Nephron progenitor cell (in vitro differentiated cells): Measurements from ENCODE around the gene PRKACG.
"Not testable (repeated sequence)": the region's sequence is repeated elsewhere in the genome, so short reads cannot be mapped to it uniquely, and the experiment has no call there.

Experiments used
- DNase-seq: peaks from one replicate; pipeline ENCODE4 v3.0.0; 2021
- H3K27ac Mint-ChIP-seq: 2 replicates; pipeline ENCODE4 v1.8.0; 2021; ENCODE audit warnings: mild to moderate bottlenecking, moderate library complexity, mixed read lengths
- H3K27me3 Mint-ChIP-seq: 2 replicates; pipeline ENCODE4 v1.8.0; 2021; ENCODE audit warnings: mild to moderate bottlenecking, low read depth, mixed read lengths; ENCODE audit not compliant: poor library complexity
- H3K36me3 Mint-ChIP-seq: 2 replicates; pipeline ENCODE4 v1.8.0; 2021; ENCODE audit warnings: low read depth, mixed read lengths
- H3K4me1 Mint-ChIP-seq: 2 replicates; pipeline ENCODE4 v1.8.0; 2021; ENCODE audit warnings: mixed read lengths
- H3K4me3 Mint-ChIP-seq: 2 replicates; pipeline ENCODE4 v1.8.0; 2021; ENCODE audit warnings: mild to moderate bottlenecking, moderate library complexity, mixed read lengths
- H3K9me3 Mint-ChIP-seq: 2 replicates; pipeline ENCODE4 v1.8.0; 2021; ENCODE audit warnings: mild to moderate bottlenecking, moderate library complexity, mixed read lengths
- CTCF ChIP-seq: fragments of 200-600 bp; sonication (generic); IDR thresholded peaks from 2 replicates; pipeline ENCODE4 v1.5.0; 2021; ENCODE audit warnings: antibody characterized with exemption

The PRKACG gene

GRCh38 chr9:68998385-68998784, 15.5 kb downstream of the PRKACG start:
- H3K9me3 Mint-ChIP-seq: no peaks in the 10 kb centered on the region
- TF ChIP-seq CTCF: no peak
- H3K27me3 Mint-ChIP-seq: peaks cover 5% of the 10 kb centered on the region
- H3K27ac Mint-ChIP-seq: peak overlapping the region; percentile 60
- H3K36me3 Mint-ChIP-seq: no peaks in the 10 kb centered on the region
- H3K4me1 Mint-ChIP-seq: peaks cover 47% of the 10 kb centered on the region
- H3K4me3 Mint-ChIP-seq: no peak overlapping the region
- DNase-seq: no peak

- Mint-ChIP-seq H3K9me3 (no peaks in the 10 kb centered on the region), H3K4me1 (peaks cover 46% of the 10 kb centered on the region), H3K27ac (no peak overlapping the region), H3K27me3 (peaks cover 8% of the 10 kb centered on the region), H3K4me3 (no peak overlapping the region), H3K36me3 (peaks cover 3% of the 10 kb centered on the region)
- DNase-seq: no peak
- no peak for TF ChIP-seq CTCF
Measured at GRCh38 chr9:68997666-68998065, 16.2 kb downstream of the PRKACG start.

DNA sequence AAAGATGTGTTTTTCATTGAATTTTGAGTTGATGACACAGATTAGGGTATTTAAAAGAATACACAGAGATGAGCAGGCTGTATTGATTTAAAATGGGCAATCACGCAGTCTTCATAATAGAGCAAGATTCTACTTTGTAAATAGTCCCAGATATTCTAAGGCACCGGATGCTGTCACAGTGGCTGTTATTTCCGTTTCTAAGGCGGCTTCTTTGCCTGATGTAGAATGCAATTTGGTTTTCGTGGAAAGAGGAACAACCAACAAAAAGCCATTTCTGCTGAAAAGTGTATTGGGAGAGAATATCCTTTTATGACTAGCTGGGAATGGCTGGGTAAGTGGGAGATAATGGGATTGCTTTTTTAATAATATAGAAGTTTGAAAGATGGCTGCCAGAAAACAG, 17.5 kb downstream of the PRKACG start:
- peaks cover 40% of the 10 kb centered on the region for H3K4me1 Mint-ChIP-seq
- H3K9me3 Mint-ChIP-seq: no peaks in the 10 kb centered on the region
- H3K36me3 Mint-ChIP-seq: peaks cover 3% of the 10 kb centered on the region
- TF ChIP-seq CTCF: no peak
- peaks cover 8% of the 10 kb centered on the region for H3K27me3 Mint-ChIP-seq
- no peak for DNase-seq
- H3K4me3 Mint-ChIP-seq: no peak overlapping the region
- no peak overlapping the region for H3K27ac Mint-ChIP-seq

DNA sequence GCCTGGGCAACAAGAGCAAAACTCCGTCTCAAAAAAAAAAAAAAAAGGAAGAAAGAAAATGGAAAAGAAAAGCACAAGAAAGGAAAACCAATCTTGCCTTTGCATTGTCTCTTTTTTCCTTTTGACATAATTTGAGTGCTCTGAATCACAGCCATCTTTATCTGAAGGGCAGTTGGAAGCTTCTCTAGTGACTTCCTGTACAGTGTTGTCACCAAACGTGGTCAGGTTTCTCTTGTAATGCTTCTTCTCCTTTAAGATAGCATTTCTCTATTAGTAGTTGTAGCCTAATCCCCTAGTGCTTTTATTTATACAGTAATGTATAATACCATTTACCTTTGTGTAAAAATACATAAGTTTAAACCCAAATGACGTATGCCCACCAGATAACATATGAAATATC, 18.1 kb downstream of the PRKACG start:
- no peak for TF ChIP-seq CTCF
- peaks cover 8% of the 10 kb centered on the region for H3K27me3 Mint-ChIP-seq
- H3K4me1 Mint-ChIP-seq: peaks cover 36% of the 10 kb centered on the region
- H3K36me3 Mint-ChIP-seq: peaks cover 3% of the 10 kb centered on the region
- no peak overlapping the region for H3K4me3 Mint-ChIP-seq
- H3K9me3 Mint-ChIP-seq: no peaks in the 10 kb centered on the region
- DNase-seq: no peak
- no peak overlapping the region for H3K27ac Mint-ChIP-seq

GRCh38 chr9:68991457-68991856, 22.5 kb downstream of the PRKACG start:
- Mint-ChIP-seq H3K27me3 (peaks cover 4% of the 10 kb centered on the region), H3K9me3 (no peaks in the 10 kb centered on the region), H3K4me3 (no peak overlapping the region), H3K4me1 (peaks cover 4% of the 10 kb centered on the region), H3K27ac (no peak overlapping the region), H3K36me3 (peaks cover 3% of the 10 kb centered on the region)
- no peak for DNase-seq
- TF ChIP-seq CTCF: no peak

- H3K4me1 Mint-ChIP-seq: peaks cover 29% of the 10 kb centered on the region
- DNase-seq, H3K9me3 Mint-ChIP-seq, H3K27me3 Mint-ChIP-seq, H3K36me3 Mint-ChIP-seq, H3K27ac Mint-ChIP-seq, H3K4me3 Mint-ChIP-seq: not testable (repeated sequence)
Measured at GRCh38 chr9:68986949-68987348, 27.0 kb downstream of the PRKACG start.
